ENCODE results near the gene NYAP2.

DNA sequence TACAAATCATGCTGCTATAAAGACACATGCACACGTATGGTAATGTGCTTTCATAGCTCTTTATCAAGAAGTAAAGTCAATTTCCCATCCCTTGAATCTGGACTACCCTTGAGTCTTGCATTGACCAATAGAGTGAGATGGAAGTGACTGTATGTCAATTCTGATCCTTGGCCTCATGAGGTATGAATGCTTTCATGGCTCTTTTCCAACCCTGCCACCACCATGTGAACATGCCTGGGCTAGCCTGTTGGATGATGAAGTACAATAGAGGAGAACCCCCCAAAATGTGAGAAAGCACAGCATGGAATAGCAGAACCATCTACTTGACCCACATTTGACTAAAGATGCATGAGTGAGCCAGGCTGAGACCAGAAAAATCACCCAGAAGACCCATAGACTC is 237.0 kb downstream of the NYAP2 start:
- TF ChIP-seq, protein P1, sequence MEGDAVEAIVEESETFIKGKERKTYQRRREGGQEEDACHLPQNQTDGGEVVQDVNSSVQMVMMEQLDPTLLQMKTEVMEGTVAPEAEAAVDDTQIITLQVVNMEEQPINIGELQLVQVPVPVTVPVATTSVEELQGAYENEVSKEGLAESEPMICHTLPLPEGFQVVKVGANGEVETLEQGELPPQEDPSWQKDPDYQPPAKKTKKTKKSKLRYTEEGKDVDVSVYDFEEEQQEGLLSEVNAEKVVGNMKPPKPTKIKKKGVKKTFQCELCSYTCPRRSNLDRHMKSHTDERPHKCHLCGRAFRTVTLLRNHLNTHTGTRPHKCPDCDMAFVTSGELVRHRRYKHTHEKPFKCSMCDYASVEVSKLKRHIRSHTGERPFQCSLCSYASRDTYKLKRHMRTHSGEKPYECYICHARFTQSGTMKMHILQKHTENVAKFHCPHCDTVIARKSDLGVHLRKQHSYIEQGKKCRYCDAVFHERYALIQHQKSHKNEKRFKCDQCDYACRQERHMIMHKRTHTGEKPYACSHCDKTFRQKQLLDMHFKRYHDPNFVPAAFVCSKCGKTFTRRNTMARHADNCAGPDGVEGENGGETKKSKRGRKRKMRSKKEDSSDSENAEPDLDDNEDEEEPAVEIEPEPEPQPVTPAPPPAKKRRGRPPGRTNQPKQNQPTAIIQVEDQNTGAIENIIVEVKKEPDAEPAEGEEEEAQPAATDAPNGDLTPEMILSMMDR (conservative IDR thresholded peaks at IDR 0.05 in 1 of 2, IDR thresholded peaks at IDR 0.05 in 1 of 2; ENCODE audit: extremely low read depth in 1 of 2, insufficient read depth in 1 of 2, low read depth in 1 of 2, low read length in 2 of 2) = no peak
- TF ChIP-seq EZH2 (IDR thresholded peaks at IDR 0.05; ENCODE audit: borderline replicate concordance, low read length) = no peak
